H1 (cell line): ENCODE data around the gene GRID2. TPM values are rescaled to one million over a fixed set of nuclear protein-coding genes. Genes with fewer than 3 reads are reported as not detected.

Source experiments
- CTCF ChIA-PET: fragments of 300-600 bp; sonication (Branson Sonifier 250); formaldehyde crosslinking; loops from one replicate; lab custom pipeline; 2021; ENCODE audit not compliant: partially characterized antibody; lab: Charles Lee
- POLR2A ChIA-PET: fragments of 300-600 bp; sonication (Branson Sonifier 250); formaldehyde crosslinking; loops from one replicate; lab custom pipeline; 2021; ENCODE audit warnings: inconsistent platforms; ENCODE audit not compliant: partially characterized antibody; lab: Charles Lee
- DNase-seq, 2 experiments: peaks; one replicate each; pipeline versions ENCODE4 v3.0.0 to v3.0.0-alpha.2; 2010 to 2022; ENCODE audit warnings: low spot score in 2 of 2, low read depth in 1 of 2, mixed read lengths in 1 of 2
- FAIRE-seq: peaks from 2 replicates; lab custom pipeline; 2011; peaks lifted over from hg19 to GRCh38; lab: Jason Lieb, UNC
- H2AFZ ChIP-seq: 2 replicates; pipeline ENCODE4 v1.8.1; 2012; ENCODE audit warnings: low read length, inconsistent platforms
- H2AK5ac ChIP-seq: 2 replicates; pipeline ENCODE4 v1.6.1; 2013; ENCODE audit warnings: low read depth, low read length
- H2BK120ac ChIP-seq: replicated peaks from 2 replicates; pipeline ENCODE3; 2013; ENCODE audit warnings: low read depth, low read length, inconsistent platforms
- H2BK12ac ChIP-seq: 2 replicates; pipeline ENCODE4 v1.6.1; 2013; ENCODE audit warnings: low read depth, low read length
- H2BK15ac ChIP-seq: 2 replicates; pipeline ENCODE4 v1.6.1; 2013; ENCODE audit warnings: low read length
- H2BK20ac ChIP-seq: 2 replicates; pipeline ENCODE4 v1.6.1; 2013; ENCODE audit warnings: low read length
- H2BK5ac ChIP-seq: 2 replicates; pipeline ENCODE4 v1.6.1; 2013; ENCODE audit warnings: low read depth, low read length
- H3K14ac ChIP-seq: 2 replicates; pipeline ENCODE4 v1.6.1; 2013; ENCODE audit warnings: inconsistent platforms; ENCODE audit not compliant: insufficient read length
- H3K18ac ChIP-seq: 2 replicates; pipeline ENCODE4 v1.6.1; 2013; ENCODE audit warnings: low read length; ENCODE audit errors: extremely low read depth
- H3K23ac ChIP-seq: 2 replicates; pipeline ENCODE4 v1.6.1; 2013; ENCODE audit warnings: inconsistent platforms; ENCODE audit not compliant: insufficient read length
- H3K23me2 ChIP-seq: 2 replicates; pipeline ENCODE4 v1.6.1; 2013; ENCODE audit warnings: low read depth, low read length
- H3K27ac ChIP-seq: 2 replicates; pipeline ENCODE4 v1.6.1; 2011; ENCODE audit warnings: low read depth, low read length, inconsistent platforms
- H3K27me3 ChIP-seq, 4 experiments: replicated peaks in 1 of 4; 1 replicate in 1 of 4; 2 replicates in 3 of 4; pipeline versions ENCODE4 v1.6.1 to v1.8.1; 2011 to 2013; ENCODE audit warnings: low read length in 3 of 4, mild to moderate bottlenecking in 3 of 4, inconsistent platforms in 2 of 4, mixed read lengths in 2 of 4, moderate library complexity in 1 of 4; ENCODE audit not compliant: control insufficient read depth in 3 of 4, insufficient read depth in 3 of 4; ENCODE audit errors: extremely low read depth in 1 of 4
- H3K36me3 ChIP-seq, 4 experiments: 2 replicates each; pipeline versions ENCODE4 v1.6.1 to v1.8.1; 2011 to 2013; ENCODE audit warnings: mild to moderate bottlenecking in 4 of 4, low read length in 3 of 4, moderate library complexity in 2 of 4, control low read depth in 1 of 4, inconsistent platforms in 1 of 4; ENCODE audit not compliant: insufficient read depth in 4 of 4, control insufficient read depth in 2 of 4
- H3K4ac ChIP-seq: replicated peaks from 2 replicates; pipeline ENCODE3; 2013; ENCODE audit warnings: low read length, low read depth, mixed read lengths, inconsistent platforms; ENCODE audit not compliant: insufficient read length
- H3K4me1 ChIP-seq, 4 experiments: replicated peaks in 1 of 4; 1 replicate in 1 of 4; 2 replicates in 3 of 4; pipeline versions ENCODE4 v1.6.1 to v1.8.1; 2011 to 2013; ENCODE audit warnings: low read length in 3 of 4, inconsistent platforms in 2 of 4, mixed read lengths in 1 of 4; ENCODE audit not compliant: insufficient read depth in 4 of 4, control insufficient read depth in 3 of 4
- H3K4me2 ChIP-seq, 2 experiments: 2 replicates each; pipeline versions ENCODE4 v1.6.1 to v1.8.1; 2011 to 2013; ENCODE audit warnings: low read depth in 2 of 2, low read length in 2 of 2, control low read depth in 1 of 2, inconsistent platforms in 1 of 2, mild to moderate bottlenecking in 1 of 2; ENCODE audit not compliant: insufficient read depth in 1 of 2
- H3K4me3 ChIP-seq, 4 experiments: fragments of 200-600, 300-600 bp in 1 of 4; sonication (generic), shearing (Covaris generic), sonication (Bioruptor Twin) in 1 of 4; 2 replicates each; pipeline versions ENCODE4 v1.5.1 to v1.8.1; 2011 to 2016; ENCODE audit warnings: low read length in 4 of 4, low read depth in 3 of 4, control low read depth in 2 of 4, inconsistent platforms in 2 of 4, mild to moderate bottlenecking in 2 of 4, mixed read lengths in 1 of 4, moderate library complexity in 1 of 4; ENCODE audit not compliant: insufficient read depth in 2 of 4; ENCODE audit errors: extremely low read depth in 1 of 4
- H3K56ac ChIP-seq: replicated peaks from 2 replicates; pipeline ENCODE3; 2013; ENCODE audit warnings: low read depth, mild to moderate bottlenecking, mixed read lengths, low read length, inconsistent platforms; ENCODE audit not compliant: insufficient read length
- H3K79me1 ChIP-seq: 2 replicates; pipeline ENCODE4 v1.6.1; 2013; ENCODE audit warnings: low read depth, low read length, control low read depth
- H3K79me2 ChIP-seq, 2 experiments: 2 replicates each; pipeline versions ENCODE4 v1.6.1 to v1.8.1; 2012 to 2013; ENCODE audit warnings: low read length in 2 of 2, mild to moderate bottlenecking in 2 of 2, inconsistent platforms in 1 of 2; ENCODE audit not compliant: insufficient read depth in 2 of 2, control insufficient read depth in 1 of 2
- H3K9ac ChIP-seq, 4 experiments: replicated peaks in 1 of 4; 1 replicate in 1 of 4; 2 replicates in 3 of 4; pipeline versions ENCODE4 v1.6.1 to v1.8.1; 2011 to 2013; ENCODE audit warnings: low read depth in 3 of 4, low read length in 3 of 4, control low read depth in 2 of 4, mild to moderate bottlenecking in 2 of 4, moderate library complexity in 2 of 4, inconsistent platforms in 1 of 4; ENCODE audit errors: extremely low read depth in 1 of 4
- H3K9me3 ChIP-seq, 2 experiments: 2 replicates each; pipeline versions ENCODE4 v1.6.1 to v1.8.1; 2012 to 2013; ENCODE audit warnings: mild to moderate bottlenecking in 2 of 2, moderate library complexity in 2 of 2, control low read depth in 1 of 2, inconsistent platforms in 1 of 2, low read depth in 1 of 2, low read length in 1 of 2, mixed read lengths in 1 of 2; ENCODE audit not compliant: insufficient read depth in 2 of 2
- H4K20me1 ChIP-seq, 2 experiments: replicated peaks in 1 of 2; 2 replicates each; pipeline versions ENCODE3 to v1.8.1; 2011 to 2013; ENCODE audit warnings: inconsistent platforms in 2 of 2, low read length in 2 of 2, mild to moderate bottlenecking in 1 of 2; ENCODE audit not compliant: insufficient read depth in 2 of 2, control insufficient read depth in 1 of 2
- H4K5ac ChIP-seq: 2 replicates; pipeline ENCODE4 v1.6.1; 2013; ENCODE audit warnings: low read length, low read depth, mixed read lengths, inconsistent platforms; ENCODE audit not compliant: insufficient read length
- H4K8ac ChIP-seq: 2 replicates; pipeline ENCODE4 v1.8.0; 2013; ENCODE audit warnings: mild to moderate bottlenecking, moderate library complexity, low read length, inconsistent platforms; ENCODE audit not compliant: insufficient read depth; ENCODE audit errors: extremely low read depth
- H4K91ac ChIP-seq: replicated peaks from 2 replicates; pipeline ENCODE3; 2013; ENCODE audit warnings: low read length, mixed read lengths, inconsistent platforms; ENCODE audit not compliant: insufficient read length
- GABPA ChIP-seq: IDR thresholded peaks from 2 replicates; pipeline ENCODE4 v1.6.1; 2011; ENCODE audit warnings: mild to moderate bottlenecking, low read length, moderate library complexity, borderline replicate concordance; ENCODE audit not compliant: insufficient read depth
- KDM5A ChIP-seq: fragments of 200-600 bp; IDR thresholded peaks from 2 replicates; pipeline ENCODE4 v1.7.1; 2012; ENCODE audit warnings: mild to moderate bottlenecking, low read length, inconsistent platforms, mixed read lengths
- RBBP5 ChIP-seq: IDR thresholded peaks from 2 replicates; pipeline ENCODE4 v1.7.1; 2012; ENCODE audit warnings: low read depth, mild to moderate bottlenecking, inconsistent platforms, low read length, moderate library complexity, borderline replicate concordance
- RXRA ChIP-seq: IDR thresholded peaks from 2 replicates; pipeline ENCODE4 v1.6.1; 2011; ENCODE audit warnings: low read depth, mild to moderate bottlenecking, low read length, moderate library complexity; ENCODE audit not compliant: insufficient read depth
- SP1 ChIP-seq: IDR thresholded peaks from 2 replicates; pipeline ENCODE4 v1.6.1; 2011; ENCODE audit warnings: low read depth, low read length
- USF2 ChIP-seq: IDR thresholded peaks from 2 replicates; pipeline ENCODE4 v1.6.1; 2011; ENCODE audit warnings: low read length, improper control_type of control experiment
- WGBS, 2 experiments: shearing (Covaris generic) in 1 of 2; methylation state at CpG; one replicate each; pipeline versions ENCODE4 v1.1.6 to v1.1.7; 2013 to 2015; ENCODE audit warnings: low lambda C conversion rate in 2 of 2, mixed read lengths in 2 of 2, inconsistent platforms in 1 of 2, low coverage in 1 of 2, missing lambda C conversion rate in 1 of 2; ENCODE audit not compliant: insufficient replicate concordance in 2 of 2, insufficient coverage in 1 of 2, insufficient read length in 1 of 2; ENCODE audit errors: extremely low coverage in 1 of 2, missing lambda C conversion rate in 1 of 2; 5-methylcytosine and 5-hydroxymethylcytosine counted together
- polyA plus RNA-seq, 7 experiments: library from polyadenylated mRNA; depleted of rRNA in 3 of 7; stranded (reverse) in 5 of 7; unstranded in 2 of 7; fragments of >200 nt in 5 of 7; fragments of 200-250 nt in 2 of 7; gene quantifications; 1 replicate in 5 of 7; 2 replicates in 1 of 7; 4 replicates in 1 of 7; pipeline versions ENCODE4 v1.2.1 to v1.2.3, GENCODE V29; 2011 to 2013; ENCODE audit warnings: missing spikeins in 2 of 7, mixed read lengths in 2 of 7
- total RNA-seq: library from RNA; stranded (reverse); fragmentation: NEBNext Ultra II Directional; extraction: Animal tissue kit (Norgen Biotek cat#: 25700); gene quantifications from 2 replicates; pipeline ENCODE4 v1.2.1, GENCODE V29; 2021

The GRID2 gene
- total and polyA plus RNA-seq, 2 of the 8 experiments (the other 6 are each of a cell fraction or from before 2014, with no cell fraction given): 31.1 to 81.9 TPM

- POLR2A ChIA-PET: interaction anchor here (0.7 kb wide), 1 partner anchor 22 kb away, joined by 3 read pairs; no protein-coding TSS in a partner anchor
- H3K4ac ChIP-seq: no peak overlapping the region
- no peak overlapping the region for H4K91ac ChIP-seq
- H2AFZ ChIP-seq: no peak overlapping the region
- no peak overlapping the region for H3K4me3 ChIP-seq
- no peak overlapping the region for H2BK12ac ChIP-seq
- no peaks in the 10 kb centered on the region for H3K79me1 ChIP-seq
- no peak overlapping the region for H2BK5ac ChIP-seq
- H2BK20ac ChIP-seq: no peak overlapping the region
- H3K79me2 ChIP-seq: no peaks in the 10 kb centered on the region
- H3K14ac ChIP-seq: no peak overlapping the region
- no peak overlapping the region for H3K27ac ChIP-seq
- H3K27me3 ChIP-seq: no peaks in the 10 kb centered on the region
- H3K9me3 ChIP-seq: no peaks in the 10 kb centered on the region
- no peaks in the 10 kb centered on the region for H3K23me2 ChIP-seq
- CTCF ChIA-PET: no interaction called here
- H4K5ac ChIP-seq: no peak overlapping the region
- H3K4me2 ChIP-seq: no peak overlapping the region
- H4K20me1 ChIP-seq: no peaks in the 10 kb centered on the region
- whole genome bisulfite sequencing, 2 experiments: 86% methylated on average over 2 of the region's 2 CpGs; no CpG with 5 or more reads in 1 of the 2 experiments
- no peak overlapping the region for H3K18ac ChIP-seq
- H2AK5ac ChIP-seq: no peak overlapping the region
- no peak overlapping the region for H2BK120ac ChIP-seq
- no peak overlapping the region for H4K8ac ChIP-seq
- H3K36me3 ChIP-seq: no peaks in the 10 kb centered on the region
- no peak overlapping the region for H3K56ac ChIP-seq
- no peaks in the 10 kb centered on the region for H3K4me1 ChIP-seq
- no peak overlapping the region for H3K9ac ChIP-seq
- no peak overlapping the region for H2BK15ac ChIP-seq
- FAIRE-seq (no peak), DNase-seq (no peak)
- no peak overlapping the region for H3K23ac ChIP-seq
- no peak for TF ChIP-seq RBBP5
- TF ChIP-seq GABPA: no peak
- no peak for TF ChIP-seq RXRA
- no peak for TF ChIP-seq KDM5A
- no peak for TF ChIP-seq USF2
- TF ChIP-seq SP1: no peak
Measured at GRCh38 chr4:93179044-93179443, 875.3 kb downstream of the GRID2 start.
